22Rv1 (cell line): Measurements from ENCODE around the gene ITGB3.

ENCODE experiments used
- CTCF ChIP-seq: fragments of 450-650 bp; IDR thresholded peaks from 2 replicates; pipeline ENCODE4 v1.5.1; 2017; ENCODE audit warnings: mild to moderate bottlenecking
- ZFX ChIP-seq: fragments of 450-650 bp; IDR thresholded peaks from 2 replicates; pipeline ENCODE4 v1.6.1; 2017; ENCODE audit warnings: antibody characterized with exemption, borderline replicate concordance

GRCh38 chr17:47254403-47254943, 846 bp downstream of the ITGB3 start:
- no peak for TF ChIP-seq CTCF
- TF ChIP-seq ZFX: no peak
